HG03097 (cell line): ENCODE results near the gene KLHL18.

Source experiments
- ATAC-seq: cut with Tn5 transposase; IDR thresholded peaks from one replicate; pipeline ENCODE4 v1.9.1; 2021; ENCODE audit not compliant: unreplicated experiment, low FRiP score

KLHL18 gene

GRCh38 chr3:47385007-47385406 lies 102.3 kb downstream of the KLHL18 start:
- no peak for ATAC-seq

GRCh38 chr3:47385796-47386195 lies 103.1 kb downstream of the KLHL18 start:
- no peak for ATAC-seq

- ATAC-seq = no peak
These were observed 110.2 kb downstream of the KLHL18 start for GRCh38 chr3:47392933-47393332.

GRCh38 chr3:47394140-47394870 lies 111.6 kb downstream of the KLHL18 start:
- ATAC-seq = no peak

- ATAC-seq = no peak
These were observed 112.1 kb downstream of the KLHL18 start for GRCh38 chr3:47394881-47395280.
